Brain microvascular endothelial cell (primary cell): Measurements from ENCODE around the gene SNX9.
"Not testable (repeated sequence)": the region's sequence is repeated elsewhere in the genome, so short reads cannot be mapped to it uniquely, and the experiment has no call there.

ENCODE experiments used
- DNase-seq: peaks from one replicate; pipeline ENCODE4 v3.0.0-alpha.2; 2020
- H3K27ac ChIP-seq: fragments of 250-450 bp; sonication (Bioruptor Pico); 2 replicates; pipeline ENCODE4 v1.5.1; 2020; ENCODE audit warnings: mild to moderate bottlenecking, moderate library complexity
- H3K27me3 ChIP-seq: fragments of 250-450 bp; sonication (Bioruptor Pico); replicated peaks from 2 replicates; pipeline ENCODE4 v1.5.1; 2020; ENCODE audit warnings: mild to moderate bottlenecking
- H3K36me3 ChIP-seq: fragments of 250-450 bp; sonication (Bioruptor Pico); replicated peaks from 2 replicates; pipeline ENCODE4 v1.5.1; 2020; ENCODE audit warnings: mild to moderate bottlenecking
- H3K4me3 ChIP-seq: 2 replicates; pipeline ENCODE4 v1.5.1; 2011; ENCODE audit warnings: low read depth, mild to moderate bottlenecking, control low read depth, low read length, moderate library complexity
- CTCF ChIP-seq: IDR thresholded peaks from 2 replicates; pipeline ENCODE4 v1.5.1; 2011; ENCODE audit warnings: low read depth, mild to moderate bottlenecking, moderate library complexity, low read length, control low read depth, inconsistent platforms; ENCODE audit errors: missing control alignments
- in situ Hi-C: cut with HindIII; loops from 2 replicates; pipeline ENCODE4 v1.10.0; 2017; ENCODE audit warnings: low sequenced_read_pairs, low pct_ligation_motif_present

SNX9 gene

DNA sequence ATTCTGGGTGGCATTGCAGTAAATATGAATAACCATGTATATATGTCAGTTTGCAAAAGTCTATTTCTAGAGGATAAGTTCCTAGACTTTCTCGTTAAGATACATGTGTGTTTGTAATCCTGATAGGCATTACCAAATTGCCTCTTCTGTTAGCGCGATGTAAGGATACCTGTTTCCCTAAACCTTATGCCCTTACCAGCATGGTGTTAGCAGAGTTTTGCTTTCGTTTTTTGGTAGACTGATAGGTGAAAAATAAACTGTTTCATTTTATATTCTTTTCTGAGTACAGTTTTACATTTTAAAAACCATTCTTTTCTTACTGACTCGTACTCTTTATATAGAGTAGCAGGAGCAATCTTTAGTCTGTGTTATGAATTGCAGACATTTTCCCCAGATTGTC lies 32.3 kb downstream of the SNX9 start:
- Histone ChIP-seq H3K4me3 (no peak overlapping the region), H3K36me3 (no peaks in the 10 kb centered on the region), H3K27ac (no peak overlapping the region), H3K27me3 (no peaks in the 10 kb centered on the region)
- TF ChIP-seq CTCF, result no peak
- in situ Hi-C loops, result no loop called here
- DNase-seq, result no peak

- H3K27ac ChIP-seq, DNase-seq, H3K27me3 ChIP-seq, in situ Hi-C loops, H3K36me3 ChIP-seq, H3K4me3 ChIP-seq: not testable (repeated sequence)
These were observed 32.8 kb downstream of the SNX9 start for GRCh38 chr6:157855804-157856203.

GRCh38 chr6:157858664-157859063 lies 35.6 kb downstream of the SNX9 start:
- DNase-seq, in situ Hi-C loops, H3K36me3 ChIP-seq, H3K27me3 ChIP-seq, H3K27ac ChIP-seq, H3K4me3 ChIP-seq: not testable (repeated sequence)

DNA sequence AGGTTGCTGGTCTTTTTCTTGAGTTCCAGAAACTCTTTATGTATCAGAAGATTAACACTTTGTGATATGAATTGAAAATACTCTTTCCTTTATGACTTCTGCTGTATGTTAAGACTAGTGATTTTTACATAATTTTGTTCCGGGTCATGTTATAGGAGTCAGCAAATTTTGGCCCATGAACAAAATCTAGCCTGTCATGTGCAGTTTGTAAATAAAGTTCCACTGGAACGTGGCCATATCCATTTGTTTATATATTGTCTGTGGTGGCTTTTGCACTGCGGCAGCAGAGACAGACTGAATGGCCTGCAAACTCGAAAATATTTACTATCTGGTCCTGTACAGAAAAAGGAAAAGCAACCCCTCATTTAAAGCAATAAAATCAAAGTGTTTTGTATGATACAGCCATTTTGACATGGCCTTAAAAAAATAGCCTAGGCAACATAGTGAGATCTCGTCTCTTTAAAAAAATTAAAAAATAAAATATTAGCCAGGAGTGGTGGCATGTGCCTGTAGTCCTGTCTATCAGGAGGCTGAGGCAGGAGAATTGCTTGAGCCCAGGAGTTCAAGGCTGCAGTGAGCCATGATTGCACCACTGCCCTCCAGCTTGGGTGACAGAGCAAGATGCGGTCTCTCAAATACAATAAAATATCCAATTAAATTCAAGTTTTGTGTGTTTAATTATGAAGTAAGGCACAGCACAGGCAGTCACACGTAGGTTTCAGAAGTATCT lies 36.9 kb downstream of the SNX9 start:
- TF ChIP-seq CTCF, result no peak
- H3K36me3 ChIP-seq, result no peaks in the 10 kb centered on the region
- no peak overlapping the region for H3K4me3 ChIP-seq
- no peaks in the 10 kb centered on the region for H3K27me3 ChIP-seq
- H3K27ac ChIP-seq, result no peak overlapping the region
- DNase-seq, result no peak
- in situ Hi-C loops, result no loop called here

GRCh38 chr6:157860505-157860991 lies 37.5 kb downstream of the SNX9 start:
- no peak for DNase-seq
- Histone ChIP-seq H3K27me3 (no peaks in the 10 kb centered on the region), H3K27ac (no peak overlapping the region), H3K4me3 (no peak overlapping the region), H3K36me3 (no peaks in the 10 kb centered on the region)
- in situ Hi-C loops, result no loop called here
- no peak for TF ChIP-seq CTCF

DNA sequence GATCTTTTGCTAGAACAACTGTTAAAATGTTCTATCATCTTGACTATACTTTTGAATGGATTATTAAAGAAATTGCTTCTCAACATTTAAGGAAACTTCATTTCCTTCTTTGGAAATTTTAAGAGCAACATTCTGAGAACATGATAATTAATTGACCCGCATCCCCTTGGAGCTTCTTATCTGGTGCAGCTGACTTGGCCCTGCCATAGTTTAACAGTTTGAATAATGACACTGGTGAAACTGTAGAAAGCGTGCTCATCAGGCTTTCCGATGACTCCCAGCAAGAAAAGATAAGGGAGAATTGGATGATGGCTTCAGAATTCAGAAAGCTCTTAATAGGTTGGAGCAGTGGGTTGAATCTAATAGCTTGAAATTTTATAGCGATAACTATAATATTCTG lies 38.1 kb downstream of the SNX9 start:
- no peak overlapping the region for H3K4me3 ChIP-seq
- in situ Hi-C loops, result no loop called here
- TF ChIP-seq CTCF, result no peak
- DNase-seq, result no peak
- H3K27ac ChIP-seq, result no peak overlapping the region
- no peaks in the 10 kb centered on the region for H3K27me3 ChIP-seq
- no peaks in the 10 kb centered on the region for H3K36me3 ChIP-seq

GRCh38 chr6:157861814-157862213 lies 38.8 kb downstream of the SNX9 start:
- H3K27me3 ChIP-seq, result no peaks in the 10 kb centered on the region
- no peak for TF ChIP-seq CTCF
- no peak overlapping the region for H3K4me3 ChIP-seq
- no peak overlapping the region for H3K27ac ChIP-seq
- peak; percentile 53 for DNase-seq
- in situ Hi-C loops, result no loop called here
- H3K36me3 ChIP-seq, result no peaks in the 10 kb centered on the region
